HEK293 (cell line): ENCODE data around the gene LIN9.

Source experiments
- HIC1 ChIP-seq: fragments of 450-650 bp; formaldehyde crosslinking; IDR thresholded peaks from 2 replicates; pipeline ENCODE4 v1.5.1; 2016; ENCODE audit warnings: missing biosample characterization, missing genetic modification characterization
- IKZF3 ChIP-seq: fragments of 450-650 bp; IDR thresholded peaks from 2 replicates; pipeline ENCODE4 v1.5.0; 2018; ENCODE audit warnings: missing biosample characterization, mild to moderate bottlenecking, missing genetic modification characterization, moderate library complexity
- MEIS1 ChIP-seq: sonication (generic); formaldehyde crosslinking; IDR thresholded peaks from 2 replicates; pipeline ENCODE4 v1.8.1; 2022; ENCODE audit warnings: missing genetic modification reagents, mild to moderate bottlenecking, borderline replicate concordance
- MZF1 ChIP-seq: fragments of 450-650 bp; formaldehyde crosslinking; IDR thresholded peaks from 2 replicates; pipeline ENCODE4 v1.5.1; 2017; ENCODE audit warnings: missing biosample characterization, missing genetic modification characterization, borderline replicate concordance
- SALL2 ChIP-seq: fragments of 450-650 bp; formaldehyde crosslinking; IDR thresholded peaks from 2 replicates; pipeline ENCODE4 v1.5.0; 2017; ENCODE audit warnings: missing biosample characterization, mild to moderate bottlenecking, missing genetic modification characterization, borderline replicate concordance
- SP3 ChIP-seq: fragments of 450-650 bp; formaldehyde crosslinking; IDR thresholded peaks from 2 replicates; pipeline ENCODE4 v1.5.1; 2016; ENCODE audit warnings: missing biosample characterization, missing genetic modification characterization
- WT1 ChIP-seq: fragments of 450-650 bp; formaldehyde crosslinking; IDR thresholded peaks from 2 replicates; pipeline ENCODE4 v1.5.1; 2016; ENCODE audit warnings: missing biosample characterization, missing genetic modification characterization
- ZBTB10 ChIP-seq: fragments of 450-650 bp; formaldehyde crosslinking; IDR thresholded peaks from 2 replicates; pipeline ENCODE4 v1.5.1; 2016; ENCODE audit warnings: missing biosample characterization, missing genetic modification characterization
- ZBTB8A ChIP-seq: fragments of 450-650 bp; formaldehyde crosslinking; IDR thresholded peaks from 2 replicates; pipeline ENCODE4 v1.5.1; 2016; ENCODE audit warnings: missing biosample characterization, missing genetic modification characterization
- ZNF146 ChIP-seq: fragments of 450-650 bp; formaldehyde crosslinking; IDR thresholded peaks from 2 replicates; pipeline ENCODE4 v1.5.1; 2016; ENCODE audit warnings: missing biosample characterization, missing genetic modification characterization
- ZNF211 ChIP-seq: fragments of 450-650 bp; formaldehyde crosslinking; IDR thresholded peaks from 2 replicates; pipeline ENCODE4 v1.5.1; 2016; ENCODE audit warnings: low read depth, missing biosample characterization, missing genetic modification characterization
- ZNF23 ChIP-seq: fragments of 450-650 bp; formaldehyde crosslinking; IDR thresholded peaks from 2 replicates; pipeline ENCODE4 v1.5.1; 2016; ENCODE audit warnings: missing biosample characterization, missing genetic modification characterization, borderline replicate concordance
- ZNF266 ChIP-seq: fragments of 450-650 bp; formaldehyde crosslinking; IDR thresholded peaks from 2 replicates; pipeline ENCODE4 v1.5.1; 2016; ENCODE audit warnings: missing biosample characterization, missing genetic modification characterization, low read depth
- ZNF311 ChIP-seq: fragments of 450-650 bp; formaldehyde crosslinking; IDR thresholded peaks from 2 replicates; pipeline ENCODE4 v1.5.1; 2017; ENCODE audit warnings: missing biosample characterization, missing genetic modification characterization, borderline replicate concordance
- ZNF48 ChIP-seq: fragments of 450-650 bp; formaldehyde crosslinking; IDR thresholded peaks from 2 replicates; pipeline ENCODE4 v1.5.1; 2016; ENCODE audit warnings: missing biosample characterization, missing genetic modification characterization
- ZNF548 ChIP-seq: fragments of 450-650 bp; formaldehyde crosslinking; IDR thresholded peaks from 2 replicates; pipeline ENCODE4 v1.5.1; 2016; ENCODE audit warnings: missing biosample characterization, missing genetic modification characterization
- ZNF560 ChIP-seq: fragments of 450-650 bp; formaldehyde crosslinking; IDR thresholded peaks from 2 replicates; pipeline ENCODE4 v1.5.1; 2017; ENCODE audit warnings: missing biosample characterization, missing genetic modification characterization, borderline replicate concordance
- ZNF610 ChIP-seq: fragments of 450-650 bp; formaldehyde crosslinking; IDR thresholded peaks from 2 replicates; pipeline ENCODE4 v1.5.1; 2016; ENCODE audit warnings: missing biosample characterization, missing genetic modification characterization, borderline replicate concordance
- ZNF629 ChIP-seq: fragments of 450-650 bp; formaldehyde crosslinking; IDR thresholded peaks from 2 replicates; pipeline ENCODE4 v1.5.1; 2017; ENCODE audit warnings: missing biosample characterization, missing genetic modification characterization
- TF ChIP-seq, protein P1 (sequence below): fragments of 450-650 bp; formaldehyde crosslinking; IDR thresholded peaks from 2 replicates; pipeline ENCODE4 v1.5.1; 2017; ENCODE audit warnings: missing biosample characterization, missing genetic modification characterization
- TF ChIP-seq, protein P2 (sequence below): fragments of 450-650 bp; IDR thresholded peaks from 2 replicates; pipeline ENCODE4 v1.5.1; 2018; ENCODE audit warnings: missing biosample characterization, mild to moderate bottlenecking, missing genetic modification characterization
- TF ChIP-seq, protein P3 (sequence below): fragments of 450-650 bp; formaldehyde crosslinking; IDR thresholded peaks from 2 replicates; pipeline ENCODE4 v1.5.1; 2016; ENCODE audit warnings: missing biosample characterization, missing genetic modification characterization
- TF ChIP-seq, protein P4 (sequence below): fragments of 450-650 bp; formaldehyde crosslinking; IDR thresholded peaks from 2 replicates; pipeline ENCODE4 v1.5.1; 2016; ENCODE audit warnings: missing biosample characterization, missing genetic modification characterization
- TF ChIP-seq, protein P5 (sequence below): IDR thresholded peaks from 2 replicates; pipeline ENCODE4 v1.6.1; 2011; ENCODE audit warnings: mild to moderate bottlenecking, low read depth, low read length, borderline replicate concordance

LIN9 gene

GRCh38 chr1:226186124-226187018, 122.6 kb downstream of the LIN9 start, which contains the start of gene ACBD3 (continued):
- TF ChIP-seq ZBTB10 (tag by site-specific recombination) (peak; percentile 93), ZNF311 (tag by site-specific recombination) (no peak), ZNF146 (tag by site-specific recombination) (no peak), ZNF629 (tag by site-specific recombination) (peak; percentile 87), MZF1 (no peak; the same call in 1 of the 2 replicates), ZNF48 (tag by site-specific recombination) (no peak), ZNF548 (tag by site-specific recombination) (no peak), ZNF560 (tag by site-specific recombination) (no peak), HIC1 (tag by site-specific recombination) (peak; percentile 93), ZNF23 (no peak), WT1 (tag by site-specific recombination) (peak; percentile 87), ZNF211 (tag by site-specific recombination) (no peak), SP3 (tag by site-specific recombination) (peak; percentile 93), ZNF610 (0 out of 2 replicates have a peak, but pooled peaks have one; percentile 68), SALL2 (tag by site-specific recombination) (no peak), MEIS1 (CRISPR knock-in tag) (peak; percentile 38; the same call in 1 of the 2 replicates), ZNF266 (no peak), IKZF3 (no peak), ZBTB8A (tag by site-specific recombination) (peak; percentile 98)
- TF ChIP-seq, protein P1, sequence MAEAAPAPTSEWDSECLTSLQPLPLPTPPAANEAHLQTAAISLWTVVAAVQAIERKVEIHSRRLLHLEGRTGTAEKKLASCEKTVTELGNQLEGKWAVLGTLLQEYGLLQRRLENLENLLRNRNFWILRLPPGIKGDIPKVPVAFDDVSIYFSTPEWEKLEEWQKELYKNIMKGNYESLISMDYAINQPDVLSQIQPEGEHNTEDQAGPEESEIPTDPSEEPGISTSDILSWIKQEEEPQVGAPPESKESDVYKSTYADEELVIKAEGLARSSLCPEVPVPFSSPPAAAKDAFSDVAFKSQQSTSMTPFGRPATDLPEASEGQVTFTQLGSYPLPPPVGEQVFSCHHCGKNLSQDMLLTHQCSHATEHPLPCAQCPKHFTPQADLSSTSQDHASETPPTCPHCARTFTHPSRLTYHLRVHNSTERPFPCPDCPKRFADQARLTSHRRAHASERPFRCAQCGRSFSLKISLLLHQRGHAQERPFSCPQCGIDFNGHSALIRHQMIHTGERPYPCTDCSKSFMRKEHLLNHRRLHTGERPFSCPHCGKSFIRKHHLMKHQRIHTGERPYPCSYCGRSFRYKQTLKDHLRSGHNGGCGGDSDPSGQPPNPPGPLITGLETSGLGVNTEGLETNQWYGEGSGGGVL (tag by site-specific recombination), result peak; percentile 76
- TF ChIP-seq, protein P2, sequence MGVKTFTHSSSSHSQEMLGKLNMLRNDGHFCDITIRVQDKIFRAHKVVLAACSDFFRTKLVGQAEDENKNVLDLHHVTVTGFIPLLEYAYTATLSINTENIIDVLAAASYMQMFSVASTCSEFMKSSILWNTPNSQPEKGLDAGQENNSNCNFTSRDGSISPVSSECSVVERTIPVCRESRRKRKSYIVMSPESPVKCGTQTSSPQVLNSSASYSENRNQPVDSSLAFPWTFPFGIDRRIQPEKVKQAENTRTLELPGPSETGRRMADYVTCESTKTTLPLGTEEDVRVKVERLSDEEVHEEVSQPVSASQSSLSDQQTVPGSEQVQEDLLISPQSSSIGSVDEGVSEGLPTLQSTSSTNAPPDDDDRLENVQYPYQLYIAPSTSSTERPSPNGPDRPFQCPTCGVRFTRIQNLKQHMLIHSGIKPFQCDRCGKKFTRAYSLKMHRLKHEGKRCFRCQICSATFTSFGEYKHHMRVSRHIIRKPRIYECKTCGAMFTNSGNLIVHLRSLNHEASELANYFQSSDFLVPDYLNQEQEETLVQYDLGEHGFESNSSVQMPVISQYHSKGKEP, result peak; percentile 35; the same call in 1 of the 2 replicates
- TF ChIP-seq, protein P3, sequence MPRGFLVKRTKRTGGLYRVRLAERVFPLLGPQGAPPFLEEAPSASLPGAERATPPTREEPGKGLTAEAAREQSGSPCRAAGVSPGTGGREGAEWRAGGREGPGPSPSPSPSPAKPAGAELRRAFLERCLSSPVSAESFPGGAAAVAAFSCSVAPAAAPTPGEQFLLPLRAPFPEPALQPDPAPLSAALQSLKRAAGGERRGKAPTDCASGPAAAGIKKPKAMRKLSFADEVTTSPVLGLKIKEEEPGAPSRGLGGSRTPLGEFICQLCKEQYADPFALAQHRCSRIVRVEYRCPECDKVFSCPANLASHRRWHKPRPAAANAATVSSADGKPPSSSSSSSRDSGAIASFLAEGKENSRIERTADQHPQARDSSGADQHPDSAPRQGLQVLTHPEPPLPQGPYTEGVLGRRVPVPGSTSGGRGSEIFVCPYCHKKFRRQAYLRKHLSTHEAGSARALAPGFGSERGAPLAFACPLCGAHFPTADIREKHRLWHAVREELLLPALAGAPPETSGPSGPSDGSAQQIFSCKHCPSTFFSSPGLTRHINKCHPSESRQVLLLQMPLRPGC, result no peak; the same call in 1 of the 2 replicates
- TF ChIP-seq, protein P4, sequence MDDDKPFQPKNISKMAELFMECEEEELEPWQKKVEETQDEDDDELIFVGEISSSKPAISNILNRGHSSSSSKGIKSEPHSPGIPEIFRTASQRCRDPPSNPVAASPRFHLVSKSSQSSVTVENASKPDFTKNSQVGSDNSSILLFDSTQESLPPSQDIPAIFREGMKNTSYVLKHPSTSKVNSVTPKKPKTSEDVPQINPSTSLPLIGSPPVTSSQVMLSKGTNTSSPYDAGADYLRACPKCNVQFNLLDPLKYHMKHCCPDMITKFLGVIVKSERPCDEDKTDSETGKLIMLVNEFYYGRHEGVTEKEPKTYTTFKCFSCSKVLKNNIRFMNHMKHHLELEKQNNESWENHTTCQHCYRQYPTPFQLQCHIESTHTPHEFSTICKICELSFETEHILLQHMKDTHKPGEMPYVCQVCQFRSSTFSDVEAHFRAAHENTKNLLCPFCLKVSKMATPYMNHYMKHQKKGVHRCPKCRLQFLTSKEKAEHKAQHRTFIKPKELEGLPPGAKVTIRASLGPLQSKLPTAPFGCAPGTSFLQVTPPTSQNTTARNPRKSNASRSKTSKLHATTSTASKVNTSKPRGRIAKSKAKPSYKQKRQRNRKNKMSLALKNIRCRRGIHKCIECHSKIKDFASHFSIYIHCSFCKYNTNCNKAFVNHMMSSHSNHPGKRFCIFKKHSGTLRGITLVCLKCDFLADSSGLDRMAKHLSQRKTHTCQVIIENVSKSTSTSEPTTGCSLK, result no peak
- TF ChIP-seq, protein P5, sequence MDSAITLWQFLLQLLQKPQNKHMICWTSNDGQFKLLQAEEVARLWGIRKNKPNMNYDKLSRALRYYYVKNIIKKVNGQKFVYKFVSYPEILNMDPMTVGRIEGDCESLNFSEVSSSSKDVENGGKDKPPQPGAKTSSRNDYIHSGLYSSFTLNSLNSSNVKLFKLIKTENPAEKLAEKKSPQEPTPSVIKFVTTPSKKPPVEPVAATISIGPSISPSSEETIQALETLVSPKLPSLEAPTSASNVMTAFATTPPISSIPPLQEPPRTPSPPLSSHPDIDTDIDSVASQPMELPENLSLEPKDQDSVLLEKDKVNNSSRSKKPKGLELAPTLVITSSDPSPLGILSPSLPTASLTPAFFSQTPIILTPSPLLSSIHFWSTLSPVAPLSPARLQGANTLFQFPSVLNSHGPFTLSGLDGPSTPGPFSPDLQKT, result peak; percentile 39; the same call in 1 of the 2 replicates
